Caco-2 (cell line): ENCODE data around the gene ATP5MC2. TPM values are rescaled to one million over a fixed set of nuclear protein-coding genes. Genes with fewer than 3 reads are reported as not detected.

Experiments
- BruUV-seq: library from RNA; stranded (reverse); fragments of 400-500 nt; replicated peaks from 2 replicates; lab custom pipeline; 2021; lab: Mats Ljungman, UMichigan
- CTCF ChIA-PET: fragments of 300-600 bp; sonication (Branson Sonifier 250); formaldehyde crosslinking; loops from one replicate; lab custom pipeline; 2022; ENCODE audit warnings: antibody characterized with exemption; lab: Charles Lee
- POLR2A ChIA-PET: fragments of 300-600 bp; sonication (Branson Sonifier 250); formaldehyde crosslinking; loops from one replicate; lab custom pipeline; 2022; ENCODE audit warnings: antibody characterized with exemption; lab: Charles Lee
- DNase-seq, 2 experiments: peaks; one replicate each; pipeline versions ENCODE4 v3.0.0 to v3.0.0-alpha.2; 2020 to 2022
- H3K27me3 ChIP-seq: replicated peaks from 2 replicates; pipeline ENCODE4 v1.6.0; 2011; ENCODE audit warnings: low read length; ENCODE audit not compliant: control insufficient read depth, insufficient read depth
- H3K36me3 ChIP-seq: 2 replicates; pipeline ENCODE4 v1.5.1; 2011; ENCODE audit warnings: low read length; ENCODE audit not compliant: control insufficient read depth, insufficient read depth
- H3K4me1 ChIP-seq: fragments of 250-450 bp; sonication (Bioruptor Pico); 2 replicates; pipeline ENCODE4 v1.5.1; 2020; ENCODE audit warnings: mild to moderate bottlenecking
- H3K4me3 ChIP-seq: 2 replicates; pipeline ENCODE4 v1.5.1; 2011; ENCODE audit warnings: low read depth, mild to moderate bottlenecking, control low read depth, low read length
- H3K9me3 ChIP-seq: fragments of 250-450 bp; sonication (Bioruptor Pico); 2 replicates; pipeline ENCODE4 v1.5.1; 2020; ENCODE audit warnings: mild to moderate bottlenecking, moderate library complexity
- H3K27ac Mint-ChIP-seq: one replicate; pipeline ENCODE4 v1.8.0; 2022; ENCODE audit warnings: mixed read lengths; ENCODE audit not compliant: unreplicated experiment
- H3K27me3 Mint-ChIP-seq: one replicate; pipeline ENCODE4 v1.8.0; 2022; ENCODE audit warnings: mixed read lengths; ENCODE audit not compliant: insufficient read depth, unreplicated experiment
- H3K36me3 Mint-ChIP-seq: one replicate; pipeline ENCODE4 v1.8.0; 2022; ENCODE audit warnings: mild to moderate bottlenecking, mixed read lengths; ENCODE audit not compliant: insufficient read depth, unreplicated experiment
- H3K4me1 Mint-ChIP-seq: one replicate; pipeline ENCODE4 v1.8.0; 2022; ENCODE audit warnings: low read depth, mixed read lengths; ENCODE audit not compliant: unreplicated experiment
- H3K4me3 Mint-ChIP-seq: one replicate; pipeline ENCODE4 v1.8.0; 2022; ENCODE audit warnings: mild to moderate bottlenecking, moderate library complexity, mixed read lengths; ENCODE audit not compliant: unreplicated experiment
- H3K9me3 Mint-ChIP-seq: one replicate; pipeline ENCODE4 v1.8.0; 2022; ENCODE audit warnings: mixed read lengths; ENCODE audit not compliant: unreplicated experiment
- CTCF ChIP-seq, 2 experiments: fragments of 200-600 bp in 1 of 2; IDR thresholded peaks; 1 replicate in 1 of 2; 2 replicates in 1 of 2; pipeline versions ENCODE4 v1.5.1 to v1.8.0; 2011 to 2022; ENCODE audit warnings: antibody characterized with exemption in 1 of 2, control low read depth in 1 of 2, inconsistent platforms in 1 of 2, low read depth in 1 of 2, low read length in 1 of 2, mild to moderate bottlenecking in 1 of 2, moderate library complexity in 1 of 2; ENCODE audit not compliant: insufficient read depth in 1 of 2, severe bottlenecking in 1 of 2, unreplicated experiment in 1 of 2
- intact Hi-C: fragments of 100-400 bp; cut with micrococcal nuclease; formaldehyde crosslinking; loops from one replicate; pipeline ENCODE4 v1.10.0; 2022; ENCODE audit not compliant: unreplicated experiment
- total RNA-seq: library from RNA; stranded (reverse); gene quantifications from 2 replicates; pipeline ENCODE4 v1.2.3, GENCODE V29; 2022

ATP5MC2 gene
- total RNA-seq, 1 experiment from 2014 or later = 160 TPM

DNA sequence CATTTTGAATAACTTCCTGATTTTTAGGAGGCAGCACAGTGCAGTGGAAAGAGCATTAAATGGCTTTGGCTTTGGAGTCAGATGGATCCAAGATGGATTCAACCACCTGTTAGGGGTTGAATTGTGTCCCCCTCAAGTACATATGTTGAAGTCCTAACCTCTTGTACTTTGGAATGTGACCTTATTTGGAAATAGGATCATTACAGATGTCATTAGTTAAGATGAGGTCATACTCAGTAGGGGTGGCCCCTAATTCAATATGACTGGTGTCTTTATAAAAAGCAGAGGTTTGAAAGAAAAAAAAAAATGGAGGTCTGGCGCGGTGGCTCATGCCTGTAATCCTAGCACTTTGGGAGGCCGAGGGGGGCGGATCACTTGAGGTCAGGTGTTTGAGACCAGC is 18.8 kb downstream of the ATP5MC2 start:
- POLR2A ChIA-PET = no interaction called here
- Mint-ChIP-seq H3K4me3 (no peak overlapping the region), H3K4me1 (peaks cover 17% of the 10 kb centered on the region), H3K27me3 (no peaks in the 10 kb centered on the region), H3K36me3 (no peaks in the 10 kb centered on the region), H3K27ac (no peak overlapping the region), H3K9me3 (no peaks in the 10 kb centered on the region)
- CTCF ChIA-PET = no interaction called here
- Histone ChIP-seq H3K36me3 (no peaks in the 10 kb centered on the region), H3K4me3 (no peak overlapping the region), H3K27me3 (no peaks in the 10 kb centered on the region), H3K9me3 (no peaks in the 10 kb centered on the region), H3K4me1 (peaks cover 15% of the 10 kb centered on the region)
- intact Hi-C loops = no loop called here
- no peak for TF ChIP-seq CTCF (IDR thresholded peaks at IDR 0.05; ENCODE audit: insufficient read depth in 1 of 2, low read depth in 1 of 2, low read length in 1 of 2, severe bottlenecking in 1 of 2, unreplicated experiment in 1 of 2)
- DNase-seq = no peak
- no TSS peak for BruUV-seq

DNA sequence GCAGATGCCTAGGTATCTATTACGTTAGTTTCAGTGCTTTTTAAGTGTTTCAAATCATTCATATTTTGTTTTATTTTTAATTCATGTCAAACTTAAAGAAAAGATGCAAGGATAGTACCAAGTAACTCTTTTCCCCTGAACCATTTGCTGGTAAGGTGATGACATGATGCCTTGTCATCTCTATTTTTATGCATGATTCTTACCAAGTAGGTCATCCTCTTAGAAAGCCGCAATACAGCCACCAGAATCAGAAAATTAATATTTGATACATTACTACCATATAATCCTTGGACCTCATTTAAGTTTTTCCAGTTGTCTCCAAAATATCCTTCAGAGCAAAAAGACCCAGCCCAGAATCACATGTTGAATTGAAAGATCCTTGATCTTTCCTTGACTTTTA is 22.3 kb downstream of the ATP5MC2 start:
- no peaks in the 10 kb centered on the region for H3K36me3 Mint-ChIP-seq
- H3K9me3 ChIP-seq = no peaks in the 10 kb centered on the region
- TF ChIP-seq CTCF (IDR thresholded peaks at IDR 0.05; ENCODE audit: insufficient read depth in 1 of 2, low read depth in 1 of 2, low read length in 1 of 2, severe bottlenecking in 1 of 2, unreplicated experiment in 1 of 2) = no peak
- intact Hi-C loops = no loop called here
- no TSS peak for BruUV-seq
- H3K4me3 ChIP-seq = no peak overlapping the region
- no peak overlapping the region for H3K4me3 Mint-ChIP-seq
- H3K4me1 ChIP-seq = peaks cover under 1% of the 10 kb centered on the region; the same call in 1 of the 2 replicates
- no peak overlapping the region for H3K27ac Mint-ChIP-seq
- no peaks in the 10 kb centered on the region for H3K9me3 Mint-ChIP-seq
- DNase-seq = no peak
- H3K36me3 ChIP-seq = no peaks in the 10 kb centered on the region
- CTCF ChIA-PET = no interaction called here
- no peaks in the 10 kb centered on the region for H3K27me3 ChIP-seq
- POLR2A ChIA-PET = no interaction called here
- H3K4me1 Mint-ChIP-seq = peaks cover 3% of the 10 kb centered on the region
- H3K27me3 Mint-ChIP-seq = no peaks in the 10 kb centered on the region

DNA sequence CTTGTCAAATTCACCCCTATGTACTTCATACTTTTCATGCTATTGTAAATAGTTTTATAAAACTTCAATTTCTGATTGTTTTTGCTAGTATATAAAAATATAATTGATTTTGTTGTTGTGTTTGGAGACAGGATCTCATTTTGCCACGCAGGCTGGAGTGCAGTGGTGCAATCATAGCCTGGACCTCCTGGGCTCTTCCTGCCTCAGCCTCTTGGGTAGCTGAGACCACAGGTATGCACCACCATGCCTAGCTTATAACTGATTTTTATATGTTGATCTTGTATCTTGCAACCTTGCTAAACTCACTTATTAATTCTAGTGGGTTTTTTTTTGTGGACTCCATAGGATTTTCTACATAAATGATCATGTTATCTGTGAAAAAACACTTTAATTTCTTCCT is 23.5 kb downstream of the ATP5MC2 start:
- CTCF ChIA-PET = no interaction called here
- H3K9me3 ChIP-seq = no peaks in the 10 kb centered on the region
- H3K27ac Mint-ChIP-seq = no peak overlapping the region

More for the DNA sequence above, 23.5 kb downstream of the ATP5MC2 start:
- Histone ChIP-seq H3K36me3 (no peaks in the 10 kb centered on the region), H3K27me3 (no peaks in the 10 kb centered on the region), H3K4me1 (no peaks in the 10 kb centered on the region), H3K4me3 (no peak overlapping the region)
- POLR2A ChIA-PET = no interaction called here
- H3K4me1 Mint-ChIP-seq = no peaks in the 10 kb centered on the region
- no peaks in the 10 kb centered on the region for H3K27me3 Mint-ChIP-seq
- H3K36me3 Mint-ChIP-seq = no peaks in the 10 kb centered on the region
- intact Hi-C loops = no loop called here
- H3K9me3 Mint-ChIP-seq = no peaks in the 10 kb centered on the region
- DNase-seq = no peak
- TF ChIP-seq CTCF (IDR thresholded peaks at IDR 0.05; ENCODE audit: insufficient read depth in 1 of 2, low read depth in 1 of 2, low read length in 1 of 2, severe bottlenecking in 1 of 2, unreplicated experiment in 1 of 2) = no peak
- no peak overlapping the region for H3K4me3 Mint-ChIP-seq
- no TSS peak for BruUV-seq
